ENCODE results near the gene STAT5B. TPM values are rescaled to one million over a fixed set of nuclear protein-coding genes. Genes with fewer than 3 reads are reported as not detected.
A peak's percentile ranks its signal among the peaks of the same experiment; 100 is the strongest.

Gene STAT5B
- total RNA-seq, 1 donor from 2014 or later, result 82.6 TPM

- POLR2A ChIA-PET, result interaction anchor here (1.0 to 7.1 kb wide), 5 partner anchors 12 to 1134 kb away, joined by 3 to 38 read pairs (median 4); partner anchors contain the start of genes GHDC and KAT2A
- DNase-seq, result no peak
Observed at GRCh38 chr17:42181851-42182207, 94.4 kb downstream of the STAT5B start.

GRCh38 chr17:42180922-42181850 is 95.0 kb downstream of the STAT5B start, which contains the start of gene KCNH4:
KCNH4 (minus strand) TSS chr17:42181142; CDS start chr17:42180945, 197 bp downstream.
- Mint-ChIP-seq H3K9me3 (no peaks in the 10 kb centered on the region), H3K4me1 (peaks cover 65% of the 10 kb centered on the region), H3K27me3 (no peaks in the 10 kb centered on the region), H3K36me3 (ENCODE audit: low read depth) (no peaks in the 10 kb centered on the region), H3K4me3 (peak within 1 kb of the TSS; percentile 74), H3K27ac (no peak within 1 kb of the TSS)
- ATAC-seq (ENCODE audit: low read depth) (peak; percentile 65), DNase-seq (peak; percentile 83)
- ChIA-PET CTCF (interaction anchor here (0.7 to 2.7 kb wide), 18 partner anchors 13 to 253 kb away, joined by 3 to 18 read pairs (median 4); partner anchors contain the start of genes CNP, DNAJC7, GHDC and KAT2A), POLR2A (interaction anchor here (1.0 to 7.1 kb wide), 9 partner anchors 13 to 1134 kb away, joined by 3 to 38 read pairs (median 4); partner anchors contain the start of genes DNAJC7, GHDC, KAT2A and RAB5C)
- intact Hi-C loops (cut with micrococcal nuclease), result loop anchor here (1.0 to 5.0 kb wide), 8 partner anchors 26 to 276 kb away; partner anchors contain the start of genes ATP6V0A1, CNP, KAT2A and STAT3
- no peak for TF ChIP-seq CTCF (IDR thresholded peaks at IDR 0.05)

More at GRCh38 chr17:42181851-42182207, 94.4 kb downstream of the STAT5B start:
- TF ChIP-seq CTCF (IDR thresholded peaks at IDR 0.05), result no peak
- Mint-ChIP-seq H3K27me3 (no peaks in the 10 kb centered on the region), H3K36me3 (ENCODE audit: low read depth) (no peaks in the 10 kb centered on the region), H3K9me3 (no peaks in the 10 kb centered on the region), H3K4me1 (peaks cover 65% of the 10 kb centered on the region), H3K4me3 (peak overlapping the region; percentile 24), H3K27ac (no peak overlapping the region)
- CTCF ChIA-PET, result interaction anchor here (0.8 to 2.7 kb wide), 15 partner anchors 12 to 254 kb away, joined by 3 to 18 read pairs (median 4); partner anchors contain the start of genes CNP, GHDC and KAT2A
- intact Hi-C loops (cut with micrococcal nuclease), result loop anchor here (1.0 to 5.0 kb wide), 9 partner anchors 27 to 275 kb away; partner anchors contain the start of genes ATP6V0A1, CNP, KAT2A and STAT3
- ATAC-seq (ENCODE audit: low read depth), result no peak

- no peak for TF ChIP-seq CTCF (IDR thresholded peaks at IDR 0.05)
- H3K36me3 Mint-ChIP-seq (ENCODE audit: low read depth), result no peaks in the 10 kb centered on the region
- ChIA-PET POLR2A (interaction anchor here (1.0 to 7.1 kb wide), 7 partner anchors 14 to 1135 kb away, joined by 3 to 38 read pairs (median 4); partner anchors contain the start of genes CNP, DNAJC7, GHDC and KAT2A), CTCF (interaction anchor here (1.2 to 2.7 kb wide), 6 partner anchors 42 to 163 kb away, joined by 4 to 18 read pairs (median 5); partner anchors contain the start of genes DNAJC7 and KAT2A)
- H3K27me3 Mint-ChIP-seq, result no peaks in the 10 kb centered on the region
- no peak for DNase-seq
- H3K4me1 Mint-ChIP-seq, result peaks cover 65% of the 10 kb centered on the region
- peak overlapping the region; percentile 74 for H3K4me3 Mint-ChIP-seq
- no peak overlapping the region for H3K27ac Mint-ChIP-seq
- intact Hi-C loops (cut with micrococcal nuclease), result loop anchor here (5.0 kb wide), 4 partner anchors 107 to 277 kb away; partner anchors contain the start of genes ATP6V0A1, STAT3 and STAT5A
- H3K9me3 Mint-ChIP-seq, result no peaks in the 10 kb centered on the region
- no peak for ATAC-seq (ENCODE audit: low read depth)
Observed at GRCh38 chr17:42180411-42180921, 95.7 kb downstream of the STAT5B start.

- ChIA-PET POLR2A (interaction anchor here (1.0 to 7.1 kb wide), 5 partner anchors 14 to 213 kb away, joined by 3 to 38 read pairs (median 4); partner anchors contain the start of genes CNP, DNAJC7, GHDC and KAT2A), CTCF (interaction anchor here (0.7 to 2.7 kb wide), 4 partner anchors 42 to 112 kb away, joined by 3 to 18 read pairs (median 5); no protein-coding TSS in a partner anchor)
- Mint-ChIP-seq H3K27me3 (no peaks in the 10 kb centered on the region), H3K27ac (no peak overlapping the region), H3K4me1 (peaks cover 65% of the 10 kb centered on the region), H3K4me3 (peak overlapping the region; percentile 74), H3K36me3 (ENCODE audit: low read depth) (no peaks in the 10 kb centered on the region), H3K9me3 (no peaks in the 10 kb centered on the region)
- DNase-seq (peak; percentile 32), ATAC-seq (ENCODE audit: low read depth) (no peak)
- TF ChIP-seq CTCF (IDR thresholded peaks at IDR 0.05), result no peak
- intact Hi-C loops (cut with micrococcal nuclease), result loop anchor here (5.0 kb wide), 4 partner anchors 107 to 277 kb away; partner anchors contain the start of genes ATP6V0A1, STAT3 and STAT5A
Observed at GRCh38 chr17:42179911-42180410, 96.2 kb downstream of the STAT5B start.

Measured in activated B cell treated with CpG ODN at 0.5 μM for 24 hours (primary cell).